HepG2 (cell line): ENCODE results near the gene MAP3K14. TPM values are rescaled to one million over a fixed set of nuclear protein-coding genes. Genes with fewer than 3 reads are reported as not detected.

Source experiments
- ATAC-seq: fragments of 200-7000 bp; cut with Tn5 transposase; 3 replicates; pipeline ENCODE4 v1.9.1; 2020; ENCODE audit warnings: mild to moderate bottlenecking, moderate library complexity
- BruUV-seq: library from RNA; stranded (reverse); fragments of 400-500 nt; replicated peaks from 2 replicates; lab custom pipeline; 2021; lab: Mats Ljungman, UMichigan
- CTCF ChIA-PET: fragments of 300-600 bp; formaldehyde crosslinking; extraction: SDS; loops from one replicate; lab custom pipeline; 2021; ENCODE audit warnings: low total read pairs, inconsistent platforms, low intra/inter-chr PET ratio; lab: Yijun Ruan, JAX
- POLR2A ChIA-PET: fragments of 350-600 bp; sonication (Branson Sonifier 250); formaldehyde crosslinking; loops from one replicate; lab custom pipeline; 2020; ENCODE audit warnings: antibody characterized with exemption, inconsistent platforms; lab: Yijun Ruan, JAX
- DNase-seq: peaks from one replicate; pipeline ENCODE4 v3.0.0-alpha.2; 2015; ENCODE audit warnings: low spot score
- FAIRE-seq: peaks from 3 replicates; lab custom pipeline; 2011; peaks lifted over from hg19 to GRCh38; lab: Jason Lieb, UNC
- H2AFZ ChIP-seq: one replicate; pipeline ENCODE4 v1.6.1; 2011; ENCODE audit warnings: low read length, inconsistent platforms
- H3K27ac ChIP-seq: fragments of 300-600 bp; 3 replicates; pipeline ENCODE4 v1.8.0; 2011; ENCODE audit warnings: mixed run types, mild to moderate bottlenecking, mixed read lengths, low read length, inconsistent platforms; ENCODE audit not compliant: insufficient read depth; ENCODE audit errors: extremely low read length
- H3K27me3 ChIP-seq, 2 experiments: fragments of 200-600 bp in 1 of 2; 2 replicates in 1 of 2; 3 replicates in 1 of 2; pipeline versions ENCODE4 v1.6.0 to v1.8.0; 2011; ENCODE audit warnings: low read length in 2 of 2, mild to moderate bottlenecking in 2 of 2, moderate library complexity in 2 of 2, inconsistent platforms in 1 of 2; ENCODE audit not compliant: insufficient read depth in 2 of 2, control insufficient read depth in 1 of 2
- H3K36me3 ChIP-seq, 2 experiments: fragments of 200-600 bp in 1 of 2; replicated peaks in 1 of 2; 2 replicates in 1 of 2; 3 replicates in 1 of 2; pipeline versions ENCODE4 v1.5.1 to v1.8.0; 2011; ENCODE audit warnings: low read length in 2 of 2, inconsistent platforms in 1 of 2; ENCODE audit not compliant: insufficient read depth in 2 of 2, control insufficient read depth in 1 of 2
- H3K4me1 ChIP-seq: 2 replicates; pipeline ENCODE4 v1.5.1; 2012; ENCODE audit warnings: low read length, inconsistent platforms; ENCODE audit not compliant: insufficient read depth
- H3K4me2 ChIP-seq: 2 replicates; pipeline ENCODE4 v1.6.0; 2011; ENCODE audit warnings: low read depth, low read length, inconsistent platforms
- H3K4me3 ChIP-seq, 3 experiments: fragments of 200-600 bp in 1 of 3; sonication (generic), shearing (Covaris generic) in 1 of 3; replicated peaks in 1 of 3; 2 replicates each; pipeline ENCODE4 v1.5.1; 2011 to 2016; ENCODE audit warnings: low read length in 3 of 3, inconsistent platforms in 2 of 3, low read depth in 2 of 3, mild to moderate bottlenecking in 2 of 3, control low read depth in 1 of 3, mixed read lengths in 1 of 3; ENCODE audit not compliant: insufficient read depth in 1 of 3
- H3K79me2 ChIP-seq: one replicate; pipeline ENCODE4 v1.6.1; 2011; ENCODE audit warnings: low read length, inconsistent platforms; ENCODE audit not compliant: insufficient read depth
- H3K9ac ChIP-seq: 2 replicates; pipeline ENCODE4 v1.6.0; 2011; ENCODE audit warnings: mild to moderate bottlenecking, low read depth, low read length, inconsistent platforms; ENCODE audit not compliant: insufficient read depth
- H3K9me3 ChIP-seq: 2 replicates; pipeline ENCODE4 v1.5.1; 2012; ENCODE audit warnings: mild to moderate bottlenecking, low read length
- H4K20me1 ChIP-seq: 2 replicates; pipeline ENCODE4 v1.6.0; 2011; ENCODE audit warnings: inconsistent platforms, mild to moderate bottlenecking, low read length, moderate library complexity; ENCODE audit not compliant: insufficient read depth
- CENPX ChIP-seq: sonication (generic); formaldehyde crosslinking; IDR thresholded peaks from 2 replicates; pipeline ENCODE4 v1.9.0; 2021; ENCODE audit warnings: mild to moderate bottlenecking, missing genetic modification reagents, moderate library complexity
- ERF ChIP-seq: IDR thresholded peaks from 2 replicates; pipeline ENCODE4 v1.6.1; 2018; ENCODE audit warnings: missing biosample characterization, missing genetic modification reagents
- JUND ChIP-seq: sonication (generic); formaldehyde crosslinking; IDR thresholded peaks from 2 replicates; pipeline ENCODE4 v1.8.0; 2022; ENCODE audit warnings: mild to moderate bottlenecking, missing genetic modification reagents
- KAT8 ChIP-seq: IDR thresholded peaks from 2 replicates; pipeline ENCODE4 v1.6.1; 2016; ENCODE audit warnings: missing genetic modification reagents, missing compliant biosample characterization
- ZNF235 ChIP-seq: sonication (generic); formaldehyde crosslinking; IDR thresholded peaks from 2 replicates; pipeline ENCODE4 v1.8.1; 2023; ENCODE audit warnings: mild to moderate bottlenecking, missing genetic modification reagents, borderline replicate concordance
- ZNF354B ChIP-seq: sonication (generic); formaldehyde crosslinking; IDR thresholded peaks from 2 replicates; pipeline ENCODE4 v1.8.0; 2022; ENCODE audit warnings: mild to moderate bottlenecking, missing genetic modification reagents
- ZNF605 ChIP-seq: sonication (generic); formaldehyde crosslinking; IDR thresholded peaks from 2 replicates; pipeline ENCODE4 v1.8.0; 2022; ENCODE audit warnings: mild to moderate bottlenecking, missing genetic modification reagents
- ZNF879 ChIP-seq: sonication (generic); formaldehyde crosslinking; IDR thresholded peaks from 2 replicates; pipeline ENCODE4 v1.8.1; 2023; ENCODE audit warnings: missing genetic modification reagents
- WGBS: methylation state at CpG from one replicate; pipeline ENCODE4 v1.1.6; 2017; ENCODE audit warnings: low lambda C conversion rate; 5-methylcytosine and 5-hydroxymethylcytosine counted together
- in situ Hi-C: cut with HindIII; loops from 2 replicates; pipeline ENCODE4 v1.10.0; 2017; ENCODE audit warnings: low pct_unique_long_range_greater_than_20kb; ENCODE audit not compliant: extremely low pct_ligation_motif_present
- intact Hi-C: fragments of 100-400 bp; cut with micrococcal nuclease; formaldehyde crosslinking; loops from one replicate; pipeline ENCODE4 v1.10.0; 2022; ENCODE audit not compliant: unreplicated experiment
- polyA plus RNA-seq, 8 experiments: library from polyadenylated mRNA; depleted of rRNA in 3 of 8; stranded (reverse) in 7 of 8; unstranded in 1 of 8; fragments of >200 nt; fragmentation: Illumina TruSeq in 4 of 8; extraction: Trizol in 4 of 8; gene quantifications; 2 replicates each; pipeline versions ENCODE4 v1.2.1 to v1.2.3, GENCODE V29; 2011 to 2016; ENCODE audit warnings: low read depth in 4 of 8, missing spikeins in 1 of 8, mixed read lengths in 1 of 8; ENCODE audit not compliant: insufficient read depth in 1 of 8
- total RNA-seq, 5 experiments: library from RNA; depleted of rRNA; stranded (reverse); fragments of >200 nt; fragmentation: Illumina TruSeq; extraction: Trizol; gene quantifications; 2 replicates each; pipeline ENCODE4 v1.2.3, GENCODE V29; 2016; ENCODE audit warnings: low read depth in 1 of 5
- TF ChIP-seq, protein P1 (sequence below): sonication (generic); formaldehyde crosslinking; IDR thresholded peaks from 2 replicates; pipeline ENCODE4 v1.4.0; 2020; ENCODE audit warnings: missing genetic modification reagents, mild to moderate bottlenecking, borderline replicate concordance
- TF ChIP-seq, protein P2 (sequence below): sonication (generic); formaldehyde crosslinking; IDR thresholded peaks from 2 replicates; pipeline ENCODE4 v1.4.0; 2020; ENCODE audit warnings: missing genetic modification reagents, mild to moderate bottlenecking, borderline replicate concordance
- TF ChIP-seq, protein P3 (sequence below), 2 experiments: sonication (generic) in 1 of 2; formaldehyde crosslinking in 1 of 2; IDR thresholded peaks; 2 replicates each; pipeline versions ENCODE4 v1.4.0 to v1.6.1; 2016 to 2020; ENCODE audit warnings: borderline replicate concordance in 1 of 2, low read depth in 1 of 2, mild to moderate bottlenecking in 1 of 2, missing genetic modification reagents in 1 of 2
- TF ChIP-seq, protein P4 (sequence below): sonication (generic); formaldehyde crosslinking; IDR thresholded peaks from 2 replicates; pipeline ENCODE4 v1.5.0; 2020; ENCODE audit warnings: missing genetic modification reagents, mild to moderate bottlenecking, borderline replicate concordance

Gene MAP3K14
- total and polyA plus RNA-seq, 2 of the 13 experiments (the other 11 are each of a cell fraction or from before 2014, with no cell fraction given) = 2.6 TPM

DNA sequence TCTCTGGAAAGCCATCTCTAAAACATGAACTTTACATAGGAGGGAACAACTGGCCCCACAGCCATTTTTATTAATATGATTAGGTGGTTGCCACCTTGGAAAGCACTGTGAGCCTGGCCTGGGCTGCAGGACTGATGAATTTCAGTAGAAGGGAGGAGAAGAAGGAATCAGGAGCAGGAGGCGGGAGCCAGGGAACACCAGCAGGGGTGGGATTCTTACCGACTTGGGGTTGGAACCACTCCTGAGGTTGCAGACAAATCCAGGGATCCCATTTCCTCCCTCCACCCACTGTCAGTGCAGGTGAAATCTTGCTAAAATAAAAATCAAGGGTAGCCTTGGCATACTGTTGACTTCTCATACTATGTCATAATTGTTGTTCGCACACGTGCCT, 16.9 kb upstream of the MAP3K14 start:
- intact Hi-C loops = no loop called here
- Histone ChIP-seq H3K27me3 (peaks cover 2 to 26% of the 10 kb centered on the region in 2 experiments; a peak in 3 of 5 replicates), H4K20me1 (no peaks in the 10 kb centered on the region), H3K79me2 (no peaks in the 10 kb centered on the region), H3K4me3 (no peak overlapping the region), H3K9ac (no peak overlapping the region), H3K27ac (no peak overlapping the region), H3K36me3 (no peaks in the 10 kb centered on the region), H3K9me3 (no peaks in the 10 kb centered on the region), H2AFZ (no peak overlapping the region), H3K4me2 (no peak overlapping the region), H3K4me1 (peaks cover 7% of the 10 kb centered on the region; the same call in 1 of the 2 replicates)
- WGBS = 55% methylated on average over 4 of the region's 4 CpGs
- in situ Hi-C loops = no loop called here
- DNase-seq (no peak), FAIRE-seq (no peak), ATAC-seq (no peak)
- ChIA-PET POLR2A (no interaction called here), CTCF (no interaction called here)
- BruUV-seq = no TSS peak
- no peak for TF ChIP-seq ZNF354B (CRISPR knock-in tag)
- no peak for TF ChIP-seq ZNF235 (CRISPR knock-in tag)
- TF ChIP-seq, protein P1, sequence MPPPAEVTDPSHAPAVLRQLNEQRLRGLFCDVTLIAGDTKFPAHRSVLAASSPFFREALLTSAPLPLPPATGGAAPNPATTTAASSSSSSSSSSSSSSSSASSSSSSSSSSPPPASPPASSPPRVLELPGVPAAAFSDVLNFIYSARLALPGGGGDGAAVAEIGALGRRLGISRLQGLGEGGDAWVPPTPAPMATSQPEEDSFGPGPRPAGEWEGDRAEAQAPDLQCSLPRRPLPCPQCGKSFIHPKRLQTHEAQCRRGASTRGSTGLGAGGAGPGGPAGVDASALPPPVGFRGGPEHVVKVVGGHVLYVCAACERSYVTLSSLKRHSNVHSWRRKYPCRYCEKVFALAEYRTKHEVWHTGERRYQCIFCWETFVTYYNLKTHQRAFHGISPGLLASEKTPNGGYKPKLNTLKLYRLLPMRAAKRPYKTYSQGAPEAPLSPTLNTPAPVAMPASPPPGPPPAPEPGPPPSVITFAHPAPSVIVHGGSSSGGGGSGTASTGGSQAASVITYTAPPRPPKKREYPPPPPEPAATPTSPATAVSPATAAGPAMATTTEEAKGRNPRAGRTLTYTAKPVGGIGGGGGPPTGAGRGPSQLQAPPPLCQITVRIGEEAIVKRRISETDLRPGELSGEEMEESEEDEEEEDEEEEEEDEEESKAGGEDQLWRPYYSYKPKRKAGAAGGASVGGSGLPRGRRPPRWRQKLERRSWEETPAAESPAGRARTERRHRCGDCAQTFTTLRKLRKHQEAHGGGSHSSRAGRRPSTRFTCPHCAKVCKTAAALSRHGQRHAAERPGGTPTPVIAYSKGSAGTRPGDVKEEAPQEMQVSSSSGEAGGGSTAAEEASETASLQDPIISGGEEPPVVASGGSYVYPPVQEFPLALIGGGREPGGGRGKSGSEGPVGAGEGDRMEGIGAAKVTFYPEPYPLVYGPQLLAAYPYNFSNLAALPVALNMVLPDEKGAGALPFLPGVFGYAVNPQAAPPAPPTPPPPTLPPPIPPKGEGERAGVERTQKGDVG = no peak
- TF ChIP-seq, protein P2, sequence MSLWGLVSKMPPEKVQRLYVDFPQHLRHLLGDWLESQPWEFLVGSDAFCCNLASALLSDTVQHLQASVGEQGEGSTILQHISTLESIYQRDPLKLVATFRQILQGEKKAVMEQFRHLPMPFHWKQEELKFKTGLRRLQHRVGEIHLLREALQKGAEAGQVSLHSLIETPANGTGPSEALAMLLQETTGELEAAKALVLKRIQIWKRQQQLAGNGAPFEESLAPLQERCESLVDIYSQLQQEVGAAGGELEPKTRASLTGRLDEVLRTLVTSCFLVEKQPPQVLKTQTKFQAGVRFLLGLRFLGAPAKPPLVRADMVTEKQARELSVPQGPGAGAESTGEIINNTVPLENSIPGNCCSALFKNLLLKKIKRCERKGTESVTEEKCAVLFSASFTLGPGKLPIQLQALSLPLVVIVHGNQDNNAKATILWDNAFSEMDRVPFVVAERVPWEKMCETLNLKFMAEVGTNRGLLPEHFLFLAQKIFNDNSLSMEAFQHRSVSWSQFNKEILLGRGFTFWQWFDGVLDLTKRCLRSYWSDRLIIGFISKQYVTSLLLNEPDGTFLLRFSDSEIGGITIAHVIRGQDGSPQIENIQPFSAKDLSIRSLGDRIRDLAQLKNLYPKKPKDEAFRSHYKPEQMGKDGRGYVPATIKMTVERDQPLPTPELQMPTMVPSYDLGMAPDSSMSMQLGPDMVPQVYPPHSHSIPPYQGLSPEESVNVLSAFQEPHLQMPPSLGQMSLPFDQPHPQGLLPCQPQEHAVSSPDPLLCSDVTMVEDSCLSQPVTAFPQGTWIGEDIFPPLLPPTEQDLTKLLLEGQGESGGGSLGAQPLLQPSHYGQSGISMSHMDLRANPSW (CRISPR knock-in tag) = no peak
- TF ChIP-seq, protein P3, sequence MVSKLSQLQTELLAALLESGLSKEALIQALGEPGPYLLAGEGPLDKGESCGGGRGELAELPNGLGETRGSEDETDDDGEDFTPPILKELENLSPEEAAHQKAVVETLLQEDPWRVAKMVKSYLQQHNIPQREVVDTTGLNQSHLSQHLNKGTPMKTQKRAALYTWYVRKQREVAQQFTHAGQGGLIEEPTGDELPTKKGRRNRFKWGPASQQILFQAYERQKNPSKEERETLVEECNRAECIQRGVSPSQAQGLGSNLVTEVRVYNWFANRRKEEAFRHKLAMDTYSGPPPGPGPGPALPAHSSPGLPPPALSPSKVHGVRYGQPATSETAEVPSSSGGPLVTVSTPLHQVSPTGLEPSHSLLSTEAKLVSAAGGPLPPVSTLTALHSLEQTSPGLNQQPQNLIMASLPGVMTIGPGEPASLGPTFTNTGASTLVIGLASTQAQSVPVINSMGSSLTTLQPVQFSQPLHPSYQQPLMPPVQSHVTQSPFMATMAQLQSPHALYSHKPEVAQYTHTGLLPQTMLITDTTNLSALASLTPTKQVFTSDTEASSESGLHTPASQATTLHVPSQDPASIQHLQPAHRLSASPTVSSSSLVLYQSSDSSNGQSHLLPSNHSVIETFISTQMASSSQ (IDR thresholded peaks at IDR 0.05; ENCODE audit: low read depth) = no peak
- TF ChIP-seq, protein P3 (CRISPR knock-in tag; IDR thresholded peaks at IDR 0.05; ENCODE audit: borderline replicate concordance) = no peak
- TF ChIP-seq, protein P4, sequence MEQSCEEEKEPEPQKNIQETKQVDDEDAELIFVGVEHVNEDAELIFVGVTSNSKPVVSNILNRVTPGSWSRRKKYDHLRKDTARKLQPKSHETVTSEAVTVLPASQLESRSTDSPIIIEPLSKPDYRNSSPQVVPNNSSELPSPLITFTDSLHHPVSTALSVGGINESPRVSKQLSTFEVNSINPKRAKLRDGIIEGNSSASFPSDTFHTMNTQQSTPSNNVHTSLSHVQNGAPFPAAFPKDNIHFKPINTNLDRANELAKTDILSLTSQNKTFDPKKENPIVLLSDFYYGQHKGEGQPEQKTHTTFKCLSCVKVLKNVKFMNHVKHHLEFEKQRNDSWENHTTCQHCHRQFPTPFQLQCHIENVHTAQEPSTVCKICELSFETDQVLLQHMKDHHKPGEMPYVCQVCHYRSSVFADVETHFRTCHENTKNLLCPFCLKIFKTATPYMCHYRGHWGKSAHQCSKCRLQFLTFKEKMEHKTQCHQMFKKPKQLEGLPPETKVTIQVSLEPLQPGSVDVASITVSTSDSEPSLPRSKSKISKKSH (CRISPR knock-in tag) = no peak
- no peak for TF ChIP-seq ZNF879 (CRISPR knock-in tag)
- no peak for TF ChIP-seq CENPX (CRISPR knock-in tag)
- TF ChIP-seq JUND (CRISPR knock-in tag) = no peak
- no peak for TF ChIP-seq ERF (CRISPR knock-in tag)
- no peak for TF ChIP-seq KAT8 (CRISPR knock-in tag)
- no peak for TF ChIP-seq ZNF605 (CRISPR knock-in tag)
